H9 (cell line): Measurements from ENCODE around the gene PIAS4. TPM values are rescaled to one million over a fixed set of nuclear protein-coding genes. Genes with fewer than 3 reads are reported as not detected.
A peak's percentile ranks its signal among the peaks of the same experiment; 100 is the strongest.

Experiments used
- DNase-seq: peaks from one replicate; pipeline ENCODE4 v3.0.0-alpha.2; 2017
- H2AFZ ChIP-seq: one replicate; pipeline ENCODE4 v1.6.1; 2013; ENCODE audit warnings: mild to moderate bottlenecking, low read length, control low read depth, moderate library complexity
- H2AK5ac ChIP-seq: 2 replicates; pipeline ENCODE4 v1.6.1; 2013; ENCODE audit warnings: low read length, control low read depth, mixed read lengths; ENCODE audit not compliant: insufficient read length
- H2BK120ac ChIP-seq: one replicate; pipeline ENCODE4 v1.6.1; 2013; ENCODE audit warnings: low read depth, mild to moderate bottlenecking, low read length, control low read depth, inconsistent platforms; ENCODE audit not compliant: poor library complexity, severe bottlenecking
- H2BK12ac ChIP-seq: 2 replicates; pipeline ENCODE4 v1.6.1; 2013; ENCODE audit warnings: low read length, control low read depth, mixed read lengths, low read depth; ENCODE audit not compliant: insufficient read length
- H2BK15ac ChIP-seq: 2 replicates; pipeline ENCODE4 v1.6.1; 2013; ENCODE audit warnings: low read depth, low read length, control low read depth
- H2BK20ac ChIP-seq: one replicate; pipeline ENCODE4 v1.6.1; 2013; ENCODE audit warnings: low read depth, mild to moderate bottlenecking, low read length, control low read depth, inconsistent platforms; ENCODE audit not compliant: poor library complexity, severe bottlenecking
- H2BK5ac ChIP-seq: 2 replicates; pipeline ENCODE4 v1.6.1; 2013; ENCODE audit warnings: low read length, control low read depth, mixed read lengths; ENCODE audit not compliant: insufficient read length
- H3K14ac ChIP-seq: 2 replicates; pipeline ENCODE4 v1.6.1; 2013; ENCODE audit warnings: low read length, control low read depth; ENCODE audit not compliant: insufficient read depth
- H3K18ac ChIP-seq: 2 replicates; pipeline ENCODE4 v1.6.1; 2013; ENCODE audit warnings: low read depth, mild to moderate bottlenecking, mixed read lengths, low read length, control low read depth; ENCODE audit not compliant: insufficient read length
- H3K23ac ChIP-seq: 2 replicates; pipeline ENCODE4 v1.6.1; 2013; ENCODE audit warnings: low read length, control low read depth, mixed read lengths, low read depth; ENCODE audit not compliant: insufficient read length
- H3K23me2 ChIP-seq: 2 replicates; pipeline ENCODE4 v1.6.1; 2013; ENCODE audit warnings: low read depth, mild to moderate bottlenecking, mixed read lengths, low read length, control low read depth; ENCODE audit not compliant: insufficient read length, poor library complexity, severe bottlenecking
- H3K27ac ChIP-seq: 2 replicates; pipeline ENCODE4 v1.5.1; 2013; ENCODE audit warnings: low read length, control low read depth, mixed read lengths, low read depth; ENCODE audit not compliant: insufficient read length
- H3K27me3 ChIP-seq: 2 replicates; pipeline ENCODE4 v1.6.1; 2013; ENCODE audit warnings: low read length, control low read depth, inconsistent platforms; ENCODE audit not compliant: insufficient read depth
- H3K4ac ChIP-seq: 2 replicates; pipeline ENCODE4 v1.6.1; 2013; ENCODE audit warnings: low read depth, mild to moderate bottlenecking, control low read depth, inconsistent platforms, low read length, moderate library complexity
- H3K4me1 ChIP-seq: 2 replicates; pipeline ENCODE4 v1.6.1; 2013; ENCODE audit warnings: low read length, control low read depth, inconsistent platforms; ENCODE audit not compliant: insufficient read depth
- H3K4me2 ChIP-seq: 2 replicates; pipeline ENCODE4 v1.6.1; 2013; ENCODE audit warnings: low read length, control low read depth, mixed read lengths; ENCODE audit not compliant: insufficient read length, insufficient read depth
- H3K56ac ChIP-seq: 2 replicates; pipeline ENCODE4 v1.6.1; 2013; ENCODE audit warnings: low read depth, mild to moderate bottlenecking, mixed read lengths, low read length, control low read depth; ENCODE audit not compliant: insufficient read length
- H3K79me1 ChIP-seq: 2 replicates; pipeline ENCODE4 v1.6.1; 2013; ENCODE audit warnings: low read depth, mild to moderate bottlenecking, moderate library complexity, low read length, control low read depth, inconsistent platforms; ENCODE audit not compliant: insufficient read depth, poor library complexity, severe bottlenecking
- H3K79me2 ChIP-seq: 2 replicates; pipeline ENCODE4 v1.6.1; 2013; ENCODE audit warnings: low read length, control low read depth, inconsistent platforms; ENCODE audit not compliant: insufficient read depth
- H3K9ac ChIP-seq: 2 replicates; pipeline ENCODE4 v1.6.1; 2013; ENCODE audit warnings: low read length, control low read depth, mixed read lengths; ENCODE audit not compliant: insufficient read length; ENCODE audit errors: extremely low read depth
- H3K9me3 ChIP-seq: one replicate; pipeline ENCODE4 v1.6.1; 2013; ENCODE audit warnings: low read depth, low read length, inconsistent platforms; ENCODE audit not compliant: control insufficient read depth
- H3T11ph ChIP-seq: one replicate; pipeline ENCODE4 v1.6.1; 2013; ENCODE audit warnings: mild to moderate bottlenecking, low read length, control low read depth, inconsistent platforms
- H4K20me1 ChIP-seq: one replicate; pipeline ENCODE4 v1.6.1; 2013; ENCODE audit not compliant: control insufficient read depth, insufficient read length, insufficient read depth
- H4K5ac ChIP-seq: 2 replicates; pipeline ENCODE4 v1.6.1; 2013; ENCODE audit warnings: low read depth, mild to moderate bottlenecking, mixed read lengths, low read length, control low read depth; ENCODE audit not compliant: insufficient read length
- H4K8ac ChIP-seq: replicated peaks from 2 replicates; pipeline ENCODE4 v1.6.1; 2013; ENCODE audit warnings: low read length, control low read depth, mixed read lengths, low read depth; ENCODE audit not compliant: insufficient read length
- H4K91ac ChIP-seq: 2 replicates; pipeline ENCODE4 v1.6.1; 2013; ENCODE audit warnings: low read depth, mild to moderate bottlenecking, moderate library complexity, mixed read lengths, low read length, control low read depth; ENCODE audit not compliant: insufficient read length
- H3K27ac Mint-ChIP-seq, 3 experiments: 2 replicates in 2 of 3; 3 replicates in 1 of 3; pipeline ENCODE4 v1.8.0; 2020 to 2021; ENCODE audit warnings: mixed read lengths in 3 of 3, mild to moderate bottlenecking in 1 of 3, moderate library complexity in 1 of 3
- H3K27me3 Mint-ChIP-seq: 2 replicates; pipeline ENCODE4 v1.8.0; 2021; ENCODE audit warnings: low read depth, mild to moderate bottlenecking, moderate library complexity, mixed read lengths
- H3K36me3 Mint-ChIP-seq, 3 experiments: 2 replicates in 2 of 3; 3 replicates in 1 of 3; pipeline ENCODE4 v1.8.0; 2020 to 2021; ENCODE audit warnings: low read depth in 3 of 3, mixed read lengths in 3 of 3; ENCODE audit not compliant: insufficient read depth in 1 of 3
- H3K4me1 Mint-ChIP-seq, 2 experiments: 2 replicates each; pipeline ENCODE4 v1.8.0; 2020; ENCODE audit warnings: mixed read lengths in 2 of 2
- H3K4me3 Mint-ChIP-seq, 2 experiments: 2 replicates in 1 of 2; 3 replicates in 1 of 2; pipeline ENCODE4 v1.8.0; 2020 to 2021; ENCODE audit warnings: mild to moderate bottlenecking in 2 of 2, mixed read lengths in 2 of 2, moderate library complexity in 1 of 2
- H3K9me3 Mint-ChIP-seq, 2 experiments: 2 replicates in 1 of 2; 3 replicates in 1 of 2; pipeline ENCODE4 v1.8.0; 2020; ENCODE audit warnings: mild to moderate bottlenecking in 2 of 2, mixed read lengths in 2 of 2, moderate library complexity in 1 of 2
- CTCF ChIP-seq: fragments of 200-600 bp; sonication (generic); conservative IDR thresholded peaks from 3 replicates; pipeline ENCODE4 v1.8.0; 2021; ENCODE audit warnings: antibody characterized with exemption, mild to moderate bottlenecking
- WGBS: extraction: QIAGEN DNeasy Blood & Tissue Kit; methylation state at CpG from one replicate; pipeline ENCODE4 v1.1.7; 2013; ENCODE audit warnings: missing lambda C conversion rate, low lambda C conversion rate, mixed read lengths; ENCODE audit not compliant: insufficient read length; ENCODE audit errors: extremely low coverage; 5-methylcytosine and 5-hydroxymethylcytosine counted together
- total RNA-seq: library from RNA; stranded (reverse); gene quantifications from 2 replicates; pipeline ENCODE4 v1.2.1, GENCODE V29; 2021

Gene PIAS4
- total RNA-seq, 1 experiment from 2014 or later, result 52.0 TPM

GRCh38 chr19:3975144-3975543 lies 32.4 kb upstream of the PIAS4 start:
- Histone ChIP-seq H3K23ac (no peak overlapping the region), H3K4me2 (no peak overlapping the region), H2AFZ (no peak overlapping the region), H2BK20ac (no peak overlapping the region), H3K56ac (no peak overlapping the region), H4K5ac (no peak overlapping the region), H3K14ac (no peak overlapping the region), H2BK5ac (no peak overlapping the region), H4K8ac (no peak overlapping the region), H4K20me1 (no peaks in the 10 kb centered on the region), H3K4me1 (no peaks in the 10 kb centered on the region), H2AK5ac (no peak overlapping the region), H2BK12ac (no peak overlapping the region), H3K9ac (no peak overlapping the region), H3K4ac (no peak overlapping the region), H3K79me2 (no peaks in the 10 kb centered on the region; the same call in 1 of the 2 replicates), H3K18ac (no peak overlapping the region), H3K9me3 (no peaks in the 10 kb centered on the region), H2BK120ac (no peak overlapping the region), H3K27ac (no peak overlapping the region), H2BK15ac (no peak overlapping the region), H3T11ph (no peak overlapping the region), H3K27me3 (no peaks in the 10 kb centered on the region), H3K79me1 (no peaks in the 10 kb centered on the region), H3K23me2 (peaks cover 4% of the 10 kb centered on the region), H4K91ac (no peak overlapping the region)
- Mint-ChIP-seq H3K9me3 (no peaks in the 10 kb centered on the region; a peak in 1 of 5 replicates), H3K27me3 (peaks cover 4% of the 10 kb centered on the region), H3K36me3 (peaks cover 40 to 56% (median 44%) of the 10 kb centered on the region in 3 experiments), H3K4me3 (no peak overlapping the region), H3K27ac (peak overlapping the region in 1 of 3 experiments; percentile 58; a peak in 3 of 7 replicates), H3K4me1 (peaks cover 5% of the 10 kb centered on the region in 2 experiments)
- no CpG with 5 or more reads among the region's 8 CpGs for WGBS
- no peak for TF ChIP-seq CTCF
- peak; percentile 30 for DNase-seq
